MM.1S (cell line): Measurements from ENCODE around the gene URB1.

ENCODE experiments used
- EZH2 ChIP-seq: fragments of 300-600 bp; sonication (generic); optimal IDR thresholded peaks from 2 replicates; pipeline ENCODE3; 2017; ENCODE audit warnings: low read depth, mild to moderate bottlenecking, antibody characterized with exemption, low read length, mixed read lengths
- EZH2phosphoT487 ChIP-seq: fragments of 300-600 bp; sonication (generic); IDR thresholded peaks from 2 replicates; pipeline ENCODE4 v1.6.1; 2018; ENCODE audit warnings: antibody characterized with exemption, low read length
- TF ChIP-seq, protein P1 (sequence below): fragments of 300-600 bp; sonication (generic); IDR thresholded peaks from 2 replicates; pipeline ENCODE4 v1.5.1; 2016; ENCODE audit warnings: antibody characterized with exemption, low read length, mixed read lengths

DNA sequence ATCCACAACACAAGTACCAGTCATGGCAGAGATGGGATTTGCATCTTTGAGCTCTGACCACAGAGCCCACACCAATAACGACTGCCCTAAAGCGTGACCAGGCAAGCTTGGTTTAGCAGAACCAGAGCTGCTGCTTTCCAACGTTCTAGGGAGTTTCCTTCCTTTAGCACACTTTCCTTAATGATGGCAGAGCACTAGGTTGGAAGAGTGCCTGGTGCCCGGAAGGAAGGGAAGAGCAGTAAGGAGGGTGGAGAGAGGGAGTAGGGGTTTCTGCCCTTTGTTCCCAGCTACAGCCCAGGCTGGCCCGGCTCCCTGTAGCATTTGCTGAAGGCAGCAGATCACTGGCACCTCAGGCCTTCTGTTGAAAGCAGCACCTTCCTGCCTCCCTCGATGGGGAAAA is 13.6 kb upstream of the URB1 start:
- TF ChIP-seq, protein P1, sequence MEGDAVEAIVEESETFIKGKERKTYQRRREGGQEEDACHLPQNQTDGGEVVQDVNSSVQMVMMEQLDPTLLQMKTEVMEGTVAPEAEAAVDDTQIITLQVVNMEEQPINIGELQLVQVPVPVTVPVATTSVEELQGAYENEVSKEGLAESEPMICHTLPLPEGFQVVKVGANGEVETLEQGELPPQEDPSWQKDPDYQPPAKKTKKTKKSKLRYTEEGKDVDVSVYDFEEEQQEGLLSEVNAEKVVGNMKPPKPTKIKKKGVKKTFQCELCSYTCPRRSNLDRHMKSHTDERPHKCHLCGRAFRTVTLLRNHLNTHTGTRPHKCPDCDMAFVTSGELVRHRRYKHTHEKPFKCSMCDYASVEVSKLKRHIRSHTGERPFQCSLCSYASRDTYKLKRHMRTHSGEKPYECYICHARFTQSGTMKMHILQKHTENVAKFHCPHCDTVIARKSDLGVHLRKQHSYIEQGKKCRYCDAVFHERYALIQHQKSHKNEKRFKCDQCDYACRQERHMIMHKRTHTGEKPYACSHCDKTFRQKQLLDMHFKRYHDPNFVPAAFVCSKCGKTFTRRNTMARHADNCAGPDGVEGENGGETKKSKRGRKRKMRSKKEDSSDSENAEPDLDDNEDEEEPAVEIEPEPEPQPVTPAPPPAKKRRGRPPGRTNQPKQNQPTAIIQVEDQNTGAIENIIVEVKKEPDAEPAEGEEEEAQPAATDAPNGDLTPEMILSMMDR, result no peak
- TF ChIP-seq EZH2 (no peak), EZH2phosphoT487 (no peak)
